ENCODE measurements around the gene ZNF391.

DNA sequence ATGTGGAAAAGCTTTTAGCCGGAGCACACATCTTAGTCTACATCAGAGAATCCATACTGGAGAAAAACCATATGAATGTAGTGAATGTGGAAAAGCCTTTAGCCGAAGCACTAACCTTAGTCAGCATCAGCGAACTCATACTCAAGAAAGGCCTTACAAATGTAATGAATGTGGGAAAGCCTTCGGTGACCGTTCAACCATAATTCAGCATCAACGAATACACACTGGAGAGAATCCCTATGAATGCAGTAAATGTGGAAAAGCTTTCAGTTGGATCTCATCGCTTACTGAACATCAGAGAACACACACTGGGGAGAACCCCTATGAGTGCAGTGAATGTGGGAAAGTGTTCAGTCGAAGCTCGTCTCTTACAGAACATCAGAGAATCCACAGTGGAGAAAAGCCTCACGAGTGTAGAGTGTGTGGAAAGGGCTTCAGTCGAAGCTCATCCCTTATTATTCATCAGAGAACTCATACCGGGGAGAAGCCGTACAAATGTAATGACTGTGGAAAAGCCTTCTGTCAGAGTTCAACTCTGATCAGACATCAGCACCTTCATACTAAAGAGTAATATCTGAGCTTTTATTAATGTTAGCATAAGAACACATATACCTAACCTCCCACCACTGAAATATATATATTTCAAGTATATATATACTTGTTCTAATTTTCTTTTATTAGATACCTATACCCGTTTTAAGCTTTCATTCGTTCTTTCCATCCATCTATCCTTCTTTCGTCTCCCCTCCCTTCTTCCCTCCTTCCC, 12.5 kb downstream of the ZNF391 start:
- TF ChIP-seq, protein P1, sequence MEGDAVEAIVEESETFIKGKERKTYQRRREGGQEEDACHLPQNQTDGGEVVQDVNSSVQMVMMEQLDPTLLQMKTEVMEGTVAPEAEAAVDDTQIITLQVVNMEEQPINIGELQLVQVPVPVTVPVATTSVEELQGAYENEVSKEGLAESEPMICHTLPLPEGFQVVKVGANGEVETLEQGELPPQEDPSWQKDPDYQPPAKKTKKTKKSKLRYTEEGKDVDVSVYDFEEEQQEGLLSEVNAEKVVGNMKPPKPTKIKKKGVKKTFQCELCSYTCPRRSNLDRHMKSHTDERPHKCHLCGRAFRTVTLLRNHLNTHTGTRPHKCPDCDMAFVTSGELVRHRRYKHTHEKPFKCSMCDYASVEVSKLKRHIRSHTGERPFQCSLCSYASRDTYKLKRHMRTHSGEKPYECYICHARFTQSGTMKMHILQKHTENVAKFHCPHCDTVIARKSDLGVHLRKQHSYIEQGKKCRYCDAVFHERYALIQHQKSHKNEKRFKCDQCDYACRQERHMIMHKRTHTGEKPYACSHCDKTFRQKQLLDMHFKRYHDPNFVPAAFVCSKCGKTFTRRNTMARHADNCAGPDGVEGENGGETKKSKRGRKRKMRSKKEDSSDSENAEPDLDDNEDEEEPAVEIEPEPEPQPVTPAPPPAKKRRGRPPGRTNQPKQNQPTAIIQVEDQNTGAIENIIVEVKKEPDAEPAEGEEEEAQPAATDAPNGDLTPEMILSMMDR (IDR thresholded peaks at IDR 0.05; ENCODE audit: extremely low read depth in 1 of 2, insufficient read depth in 1 of 2, low read depth in 1 of 2, low read length in 2 of 2): no peak
- TF ChIP-seq JUN (IDR thresholded peaks at IDR 0.05; ENCODE audit: borderline replicate concordance, insufficient read depth, insufficient read length, low read depth) (no peak), EZH2 (IDR thresholded peaks at IDR 0.05; ENCODE audit: borderline replicate concordance, low read depth, low read length, severe bottlenecking) (no peak), POLR2AphosphoS5 (IDR thresholded peaks at IDR 0.05; ENCODE audit: insufficient read depth, low read depth, low read length) (no peak)
